Stimulated activated CD4-positive, alpha-beta T cell treated with anti-CD3 and anti-CD28 coated beads, Interleukin-2, amount 100 ng/mL, for 48 hours (primary cell): ENCODE data around the gene OR1K1.
"Not testable (repeated sequence)": the region's sequence is repeated elsewhere in the genome, so short reads cannot be mapped to it uniquely, and the experiment has no call there.

Experiments used
- DNase-seq, 2 donors: peaks; one replicate each; pipeline ENCODE4 v3.0.0-alpha.2; 2020

The OR1K1 gene

GRCh38 chr9:122814545-122814944, 14.6 kb downstream of the OR1K1 start:
- no peak for DNase-seq

GRCh38 chr9:122815544-122815943, 15.6 kb downstream of the OR1K1 start:
- no peak for DNase-seq

GRCh38 chr9:122816163-122816867, 16.4 kb downstream of the OR1K1 start:
- no peak for DNase-seq

- DNase-seq = no peak
These were observed 19.4 kb downstream of the OR1K1 start for GRCh38 chr9:122819326-122819725.

- DNase-seq = no peak
These were observed 20.0 kb downstream of the OR1K1 start for GRCh38 chr9:122819791-122820489.

GRCh38 chr9:122820490-122820845, 20.5 kb downstream of the OR1K1 start:
- no peak for DNase-seq

GRCh38 chr9:122821278-122821943, 21.5 kb downstream of the OR1K1 start:
- DNase-seq = no peak

GRCh38 chr9:122822056-122822455, 22.1 kb downstream of the OR1K1 start:
- DNase-seq = no peak

- DNase-seq = no peak
These were observed 23.0 kb downstream of the OR1K1 start for GRCh38 chr9:122822938-122823337.

- no peak for DNase-seq
These were observed 27.8 kb downstream of the OR1K1 start for GRCh38 chr9:122827761-122828093.

- DNase-seq = not testable (repeated sequence)
These were observed 29.0 kb downstream of the OR1K1 start for GRCh38 chr9:122828965-122829284.

- no peak for DNase-seq
These were observed 32.3 kb downstream of the OR1K1 start for GRCh38 chr9:122832194-122832593.

- DNase-seq = peak in 1 of 2 donors; percentile 13
These were observed 35.4 kb downstream of the OR1K1 start for GRCh38 chr9:122835313-122835731.

GRCh38 chr9:122837266-122837850, 37.4 kb downstream of the OR1K1 start:
- DNase-seq = no peak

GRCh38 chr9:122838441-122838840, 38.5 kb downstream of the OR1K1 start:
- not testable (repeated sequence) for DNase-seq

GRCh38 chr9:122841501-122841900, 41.6 kb downstream of the OR1K1 start:
- no peak for DNase-seq

- DNase-seq = no peak
These were observed 44.2 kb downstream of the OR1K1 start for GRCh38 chr9:122844137-122844536.

- no peak for DNase-seq
These were observed 45.2 kb downstream of the OR1K1 start for GRCh38 chr9:122845116-122845515.

- no peak for DNase-seq
These were observed 46.5 kb downstream of the OR1K1 start for GRCh38 chr9:122846371-122846940.

- no peak for DNase-seq
These were observed 48.5 kb downstream of the OR1K1 start for GRCh38 chr9:122848256-122848943.
